SK-N-SH treated with all-trans-retinoic acid at 6 μM for 48 hours (cell line): ENCODE results near the gene RAD51B.
A peak's percentile ranks its signal among the peaks of the same experiment; 100 is the strongest.

ENCODE experiments used
- ATAC-seq: fragments of 200-7000 bp; cut with Tn5 transposase; 3 replicates; pipeline ENCODE4 v1.9.1; 2020; ENCODE audit warnings: mild to moderate bottlenecking, moderate library complexity
- ARNTL ChIP-seq: fragments of 450-650 bp; formaldehyde crosslinking; IDR thresholded peaks from 2 replicates; pipeline ENCODE4 v1.5.0; 2020; ENCODE audit warnings: low read depth, mild to moderate bottlenecking, moderate library complexity, borderline replicate concordance
- BACH2 ChIP-seq: fragments of 250-450 bp; sonication (Bioruptor Pico); IDR thresholded peaks from 2 replicates; pipeline ENCODE4 v1.9.0; 2021; ENCODE audit warnings: mild to moderate bottlenecking, borderline replicate concordance
- CSDC2 ChIP-seq: fragments of 250-450 bp; sonication (Bioruptor Pico); IDR thresholded peaks from 2 replicates; pipeline ENCODE4 v1.5.0; 2020; ENCODE audit warnings: mild to moderate bottlenecking, moderate library complexity
- CSRNP3 ChIP-seq: fragments of 250-450 bp; sonication (Bioruptor Pico); IDR thresholded peaks from 2 replicates; pipeline ENCODE4 v1.5.1; 2021; ENCODE audit warnings: mild to moderate bottlenecking, moderate library complexity
- ESRRG ChIP-seq: fragments of 250-450 bp; sonication (Bioruptor Pico); IDR thresholded peaks from 2 replicates; pipeline ENCODE4 v1.6.1; 2021; ENCODE audit warnings: mild to moderate bottlenecking
- GLIS3 ChIP-seq: fragments of 250-450 bp; sonication (Bioruptor Pico); IDR thresholded peaks from 2 replicates; pipeline ENCODE4 v1.5.0; 2020; ENCODE audit warnings: mild to moderate bottlenecking, moderate library complexity
- ISL1 ChIP-seq: fragments of 250-450 bp; sonication (Bioruptor Pico); IDR thresholded peaks from 2 replicates; pipeline ENCODE4 v2.1.2; 2022; ENCODE audit warnings: mild to moderate bottlenecking, moderate library complexity
- OSR1 ChIP-seq: fragments of 250-450 bp; sonication (Bioruptor Pico); IDR thresholded peaks from 2 replicates; pipeline ENCODE4 v1.8.0; 2022; ENCODE audit warnings: moderate library complexity, mild to moderate bottlenecking, inconsistent platforms
- PATZ1 ChIP-seq: fragments of 250-450 bp; sonication (Bioruptor Pico); IDR thresholded peaks from 2 replicates; pipeline ENCODE4 v1.8.0; 2020; ENCODE audit warnings: mild to moderate bottlenecking, moderate library complexity, borderline replicate concordance
- POU6F1 ChIP-seq: fragments of 250-450 bp; sonication (Bioruptor Pico); IDR thresholded peaks from 2 replicates; pipeline ENCODE4 v1.8.0; 2021; ENCODE audit warnings: low read depth, mild to moderate bottlenecking, moderate library complexity, borderline replicate concordance
- PPARA ChIP-seq: fragments of 250-450 bp; sonication (Bioruptor Pico); IDR thresholded peaks from 2 replicates; pipeline ENCODE4 v1.5.0; 2020; ENCODE audit warnings: mild to moderate bottlenecking, borderline replicate concordance
- RARB ChIP-seq: fragments of 250-450 bp; sonication (Bioruptor Pico); IDR thresholded peaks from 2 replicates; pipeline ENCODE4 v1.8.0; 2021; ENCODE audit warnings: mild to moderate bottlenecking, moderate library complexity
- SNAI2 ChIP-seq: fragments of 250-450 bp; sonication (Bioruptor Pico); IDR thresholded peaks from 2 replicates; pipeline ENCODE4 v1.5.0; 2020; ENCODE audit warnings: mild to moderate bottlenecking, moderate library complexity
- TCF4 ChIP-seq: fragments of 250-450 bp; sonication (Bioruptor Pico); IDR thresholded peaks from 2 replicates; pipeline ENCODE4 v1.8.0; 2021; ENCODE audit warnings: mild to moderate bottlenecking, moderate library complexity, borderline replicate concordance
- TOX ChIP-seq: fragments of 250-450 bp; sonication (Bioruptor Pico); IDR thresholded peaks from 2 replicates; pipeline ENCODE4 v1.8.0; 2021; ENCODE audit warnings: mild to moderate bottlenecking, moderate library complexity, borderline replicate concordance
- TSHZ2 ChIP-seq: fragments of 250-450 bp; sonication (Bioruptor Pico); IDR thresholded peaks from 2 replicates; pipeline ENCODE4 v1.5.0; 2020; ENCODE audit warnings: mild to moderate bottlenecking, moderate library complexity
- ZC3H10 ChIP-seq: fragments of 250-450 bp; sonication (Bioruptor Pico); IDR thresholded peaks from 2 replicates; pipeline ENCODE4 v1.5.1; 2021; ENCODE audit warnings: mild to moderate bottlenecking, moderate library complexity
- ZFP3 ChIP-seq: fragments of 250-450 bp; sonication (Bioruptor Pico); IDR thresholded peaks from 2 replicates; pipeline ENCODE4 v1.5.0; 2020; ENCODE audit warnings: mild to moderate bottlenecking, moderate library complexity
- ZFP30 ChIP-seq: fragments of 450-650 bp; formaldehyde crosslinking; IDR thresholded peaks from 2 replicates; pipeline ENCODE4 v1.5.0; 2022; ENCODE audit warnings: mild to moderate bottlenecking, moderate library complexity
- ZNF565 ChIP-seq: fragments of 450-650 bp; formaldehyde crosslinking; conservative IDR thresholded peaks from 2 replicates; pipeline ENCODE4 v1.5.0; 2020; ENCODE audit warnings: low read depth, mild to moderate bottlenecking, moderate library complexity
- ZNF70 ChIP-seq: fragments of 450-650 bp; formaldehyde crosslinking; IDR thresholded peaks from 2 replicates; pipeline ENCODE4 v1.5.0; 2020; ENCODE audit warnings: mild to moderate bottlenecking, moderate library complexity
- ZNF8 ChIP-seq: fragments of 450-650 bp; formaldehyde crosslinking; IDR thresholded peaks from 2 replicates; pipeline ENCODE4 v1.5.0; 2020; ENCODE audit warnings: mild to moderate bottlenecking, moderate library complexity

The RAD51B gene

GRCh38 chr14:68655911-68656316, 836.3 kb downstream of the RAD51B start:
- TF ChIP-seq TOX (CRISPR knock-in tag), result no peak
- TF ChIP-seq GLIS3, result no peak
- no peak for TF ChIP-seq PPARA (CRISPR knock-in tag)
- TF ChIP-seq ZFP30 (CRISPR knock-in tag), result no peak
- no peak for TF ChIP-seq TCF4 (CRISPR knock-in tag)
- no peak for TF ChIP-seq ZNF70 (CRISPR knock-in tag)
- no peak for TF ChIP-seq ISL1 (CRISPR knock-in tag)
- TF ChIP-seq SNAI2, result no peak
- TF ChIP-seq ZFP3 (CRISPR knock-in tag), result no peak
- no peak for TF ChIP-seq CSRNP3
- TF ChIP-seq ZNF565 (CRISPR knock-in tag), result no peak
- no peak for TF ChIP-seq POU6F1 (CRISPR knock-in tag)
- TF ChIP-seq ZNF8 (CRISPR knock-in tag), result no peak
- TF ChIP-seq OSR1, result no peak
- no peak for TF ChIP-seq TSHZ2 (CRISPR knock-in tag)
- TF ChIP-seq ZC3H10 (CRISPR knock-in tag), result no peak
- TF ChIP-seq ESRRG (CRISPR knock-in tag), result no peak
- ATAC-seq, result peak; percentile 55

GRCh38 chr14:68656452-68656851, 836.9 kb downstream of the RAD51B start:
- no peak for ATAC-seq
- no peak for TF ChIP-seq ESRRG (CRISPR knock-in tag)
- TF ChIP-seq POU6F1 (CRISPR knock-in tag), result no peak
- no peak for TF ChIP-seq RARB (CRISPR knock-in tag)
- TF ChIP-seq BACH2 (CRISPR knock-in tag), result no peak
- no peak for TF ChIP-seq PATZ1 (CRISPR knock-in tag)
- no peak for TF ChIP-seq ARNTL (CRISPR knock-in tag)
- TF ChIP-seq OSR1, result no peak
- no peak for TF ChIP-seq SNAI2
- no peak for TF ChIP-seq CSRNP3
- TF ChIP-seq ZC3H10 (CRISPR knock-in tag), result no peak
- no peak for TF ChIP-seq TCF4 (CRISPR knock-in tag)
- TF ChIP-seq ZFP3 (CRISPR knock-in tag), result no peak
- TF ChIP-seq ZNF8 (CRISPR knock-in tag), result no peak
- TF ChIP-seq TOX (CRISPR knock-in tag), result no peak
- no peak for TF ChIP-seq GLIS3
- no peak for TF ChIP-seq ZNF70 (CRISPR knock-in tag)
- TF ChIP-seq CSDC2 (CRISPR knock-in tag), result no peak
- TF ChIP-seq ZFP30 (CRISPR knock-in tag), result no peak
